Fibroblast of villous mesenchyme (primary cell): ENCODE measurements around the gene MYOD1. TPM values are rescaled to one million over a fixed set of nuclear protein-coding genes. Genes with fewer than 3 reads are reported as not detected.

Experiments used
- DNase-seq: peaks from one replicate; pipeline ENCODE4 v3.0.0-alpha.2; 2010; ENCODE audit warnings: low read depth
- H3K4me3 ChIP-seq: 2 replicates; pipeline ENCODE4 v1.5.1; 2011; ENCODE audit warnings: low read depth, mild to moderate bottlenecking, low read length
- CTCF ChIP-seq: IDR thresholded peaks from 2 replicates; pipeline ENCODE4 v1.5.1; 2012; ENCODE audit warnings: low read depth, mild to moderate bottlenecking, low read length; ENCODE audit not compliant: insufficient read depth
- total RNA-seq: library from RNA; depleted of rRNA; stranded (reverse); fragments of >200 nt; gene quantifications from 2 replicates; pipeline ENCODE4 v1.2.3, GENCODE V29; 2012

Gene MYOD1
- total RNA-seq, 1 donor, result under 0.01 TPM

GRCh38 chr11:17753641-17754040 is 34.3 kb downstream of the MYOD1 start:
- no peak for TF ChIP-seq CTCF
- no peak for DNase-seq
- no peak overlapping the region for H3K4me3 ChIP-seq

GRCh38 chr11:17755891-17756290 is 36.5 kb downstream of the MYOD1 start:
- TF ChIP-seq CTCF, result no peak
- DNase-seq, result no peak
- no peak overlapping the region for H3K4me3 ChIP-seq

- no peak overlapping the region for H3K4me3 ChIP-seq
- DNase-seq, result peak; percentile 41
- TF ChIP-seq CTCF, result peak; percentile 67
Measured at GRCh38 chr11:17760102-17761029, 41.0 kb downstream of the MYOD1 start.

GRCh38 chr11:17762309-17762974 is 43.1 kb downstream of the MYOD1 start:
- no peak for DNase-seq
- TF ChIP-seq CTCF, result no peak
- H3K4me3 ChIP-seq, result no peak overlapping the region

GRCh38 chr11:17763244-17763643 is 43.9 kb downstream of the MYOD1 start:
- H3K4me3 ChIP-seq, result no peak overlapping the region
- no peak for DNase-seq
- no peak for TF ChIP-seq CTCF

- TF ChIP-seq CTCF, result no peak
- H3K4me3 ChIP-seq, result no peak overlapping the region
- DNase-seq, result no peak
Measured at GRCh38 chr11:17763703-17764102, 44.3 kb downstream of the MYOD1 start.
